SU-DHL-6 (cell line): ENCODE data around the gene MTF1.
A peak's percentile ranks its signal among the peaks of the same experiment; 100 is the strongest.

Experiments
- H2AFZ ChIP-seq: fragments of 200-600 bp; sonication (generic); 2 replicates; pipeline ENCODE4 v1.6.1; 2014; ENCODE audit warnings: low read depth, mild to moderate bottlenecking, moderate library complexity, mixed read lengths, antibody characterized with exemption, low read length; ENCODE audit not compliant: severe bottlenecking
- H3F3A ChIP-seq: fragments of 200-600 bp; shearing (Covaris generic); 2 replicates; pipeline ENCODE4 v1.6.0; 2016; ENCODE audit warnings: antibody characterized with exemption, mild to moderate bottlenecking; ENCODE audit not compliant: insufficient read depth
- H3K27ac ChIP-seq: fragments of 200-600 bp; sonication (generic); 2 replicates; pipeline ENCODE4 v1.5.1; 2016; ENCODE audit warnings: low read depth, mild to moderate bottlenecking, low read length, moderate library complexity, mixed read lengths
- H3K27me3 ChIP-seq: fragments of 200-600 bp; sonication (generic), shearing (Covaris generic); 2 replicates; pipeline ENCODE4 v1.6.0; 2014; ENCODE audit warnings: mild to moderate bottlenecking, low read length
- H3K36me3 ChIP-seq: fragments of 200-600 bp; sonication (generic); 2 replicates; pipeline ENCODE4 v1.6.1; 2014; ENCODE audit warnings: mild to moderate bottlenecking, low read length, mixed read lengths
- H3K4me2 ChIP-seq: fragments of 300-600, 200-600 bp; shearing (Covaris generic), sonication (generic); 2 replicates; pipeline ENCODE4 v1.6.0; 2014; ENCODE audit warnings: low read length, low read depth, mild to moderate bottlenecking; ENCODE audit not compliant: poor library complexity, severe bottlenecking
- H3K4me3 ChIP-seq: fragments of 200-600 bp; sonication (generic); 2 replicates; pipeline ENCODE4 v1.5.1; 2014; ENCODE audit warnings: antibody characterized with exemption, low read length, mild to moderate bottlenecking, mixed read lengths; ENCODE audit not compliant: insufficient read depth, poor library complexity, severe bottlenecking
- H3K79me2 ChIP-seq: fragments of 200-600 bp; sonication (generic); 2 replicates; pipeline ENCODE4 v1.6.1; 2014; ENCODE audit warnings: mild to moderate bottlenecking, low read length, moderate library complexity; ENCODE audit not compliant: insufficient read depth
- H3K9ac ChIP-seq: fragments of 200-600 bp; sonication (generic); 2 replicates; pipeline ENCODE4 v1.7.0; 2014; ENCODE audit warnings: mild to moderate bottlenecking, low read length
- H3K9me2 ChIP-seq: fragments of 200-600 bp; sonication (generic); replicated peaks from 2 replicates; pipeline ENCODE4 v1.6.1; 2014; ENCODE audit warnings: low read length; ENCODE audit not compliant: insufficient read depth
- H3K9me3 ChIP-seq: fragments of 200-600 bp; sonication (generic); 2 replicates; pipeline ENCODE4 v1.6.1; 2014; ENCODE audit warnings: low read length, mixed read lengths; ENCODE audit not compliant: insufficient read depth
- H4K20me1 ChIP-seq: fragments of 200-600 bp; sonication (generic); 2 replicates; pipeline ENCODE4 v1.6.1; 2014; ENCODE audit warnings: low read depth, mild to moderate bottlenecking, antibody characterized with exemption, low read length, moderate library complexity, mixed read lengths
- CTCF ChIP-seq: fragments of 200-600 bp; sonication (generic); IDR thresholded peaks from one replicate; pipeline ENCODE4 v1.5.1; 2017; ENCODE audit warnings: antibody characterized with exemption, mild to moderate bottlenecking, low read length, moderate library complexity; ENCODE audit not compliant: insufficient read depth, poor library complexity, severe bottlenecking
- EZH2phosphoT487 ChIP-seq: fragments of 200-600 bp; sonication (generic), shearing (Covaris generic); conservative IDR thresholded peaks from 2 replicates; pipeline ENCODE4 v1.6.1; 2018; ENCODE audit warnings: mild to moderate bottlenecking, antibody characterized with exemption, low read length, moderate library complexity, mixed read lengths

Gene MTF1

DNA sequence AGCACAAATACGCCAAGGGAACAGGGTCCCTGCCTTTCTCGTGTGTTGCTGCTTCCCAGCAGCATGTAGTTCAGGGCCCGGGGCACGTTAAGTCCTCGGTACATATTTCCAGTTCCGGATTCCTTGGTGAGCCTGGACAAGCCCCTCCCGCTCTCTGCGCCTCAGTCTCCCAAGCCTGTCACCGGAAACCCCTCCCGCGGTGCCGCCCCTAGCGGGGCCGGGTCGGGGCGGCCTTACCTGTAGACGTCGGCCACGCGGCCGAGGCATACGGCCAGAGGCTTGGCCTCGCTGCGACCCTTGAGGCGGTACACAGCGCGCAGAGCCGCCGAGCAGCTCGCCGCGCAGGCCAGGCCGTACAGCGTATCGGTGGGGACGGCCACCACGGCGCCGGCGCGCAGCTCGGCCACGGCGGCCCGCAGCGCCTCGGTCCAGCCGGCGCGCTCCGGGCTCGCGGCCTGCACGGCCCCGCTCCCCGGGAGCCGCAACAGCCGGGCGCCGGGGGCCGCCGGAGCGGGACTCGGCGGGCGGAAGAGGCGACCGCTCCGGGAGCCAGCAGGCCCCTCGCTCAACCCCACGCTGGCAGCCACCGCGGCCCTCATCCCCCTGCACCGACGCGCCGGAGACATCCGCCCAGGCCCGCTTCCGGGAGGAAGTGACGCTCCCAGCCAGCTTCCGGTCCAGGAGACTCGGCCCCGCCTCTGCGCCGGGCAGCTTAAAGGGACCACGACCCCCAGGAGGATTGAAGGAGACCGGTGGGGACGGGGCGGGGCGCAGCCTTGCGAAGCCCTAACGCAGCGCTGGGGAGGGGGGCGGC, 51.6 kb downstream of the MTF1 start, which contains the start of the genes C1orf122 and YRDC:
TSS of gene C1orf122 (plus strand) at position 236 of the 814 bp plus-strand sequence. CDS start 615 bp downstream, outside the sequence.
TSS of gene YRDC (minus strand) at position 654 of the 814 bp plus-strand sequence. CDS start at position 626, 28 bp downstream.
- Histone ChIP-seq H3K4me2 (peak within 1 kb of the TSS; percentile 86), H3K79me2 (peaks cover 26% of the 10 kb centered on the region), H3K9me3 (no peaks in the 10 kb centered on the region), H2AFZ (peak within 1 kb of the TSS; percentile 10), H3K27me3 (no peaks in the 10 kb centered on the region), H3F3A (peaks cover 18% of the 10 kb centered on the region), H3K9me2 (no peaks in the 10 kb centered on the region), H3K36me3 (peaks cover 26% of the 10 kb centered on the region), H3K4me3 (peak within 1 kb of the TSS; percentile 95), H3K27ac (peak within 1 kb of the TSS; percentile 21), H3K9ac (peak within 1 kb of the TSS; percentile 78), H4K20me1 (peaks cover 9% of the 10 kb centered on the region; the same call in 1 of the 2 replicates)
- no peak for TF ChIP-seq CTCF
- no peak for TF ChIP-seq EZH2phosphoT487

DNA sequence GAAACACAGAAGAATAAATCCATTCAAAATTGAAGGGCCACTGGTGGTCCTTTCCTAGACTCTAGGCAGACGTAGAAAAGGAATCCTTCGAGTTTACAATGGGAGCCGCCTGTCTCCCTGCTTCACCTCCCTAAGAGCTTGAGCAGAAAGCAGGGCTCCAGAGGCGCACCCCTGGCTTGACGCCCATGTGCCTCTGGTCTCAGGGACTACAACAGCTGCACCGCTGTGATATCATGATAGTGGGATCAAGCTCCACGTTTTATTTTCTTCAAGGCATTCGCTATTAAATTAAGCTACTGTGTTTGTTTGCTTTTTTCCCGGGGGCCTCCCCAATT, 52.2 kb downstream of the MTF1 start:
- Histone ChIP-seq H3K9me3 (no peaks in the 10 kb centered on the region), H3F3A (peaks cover 22% of the 10 kb centered on the region), H2AFZ (no peak overlapping the region), H3K79me2 (peaks cover 26% of the 10 kb centered on the region), H4K20me1 (peaks cover 9% of the 10 kb centered on the region; the same call in 1 of the 2 replicates), H3K9ac (peak overlapping the region; percentile 78), H3K27ac (peak overlapping the region; percentile 21; the same call in 1 of the 2 replicates), H3K4me3 (peak overlapping the region; percentile 95), H3K4me2 (peak overlapping the region; percentile 83), H3K9me2 (no peaks in the 10 kb centered on the region), H3K36me3 (peaks cover 31% of the 10 kb centered on the region), H3K27me3 (no peaks in the 10 kb centered on the region)
- TF ChIP-seq CTCF (no peak), EZH2phosphoT487 (no peak)

DNA sequence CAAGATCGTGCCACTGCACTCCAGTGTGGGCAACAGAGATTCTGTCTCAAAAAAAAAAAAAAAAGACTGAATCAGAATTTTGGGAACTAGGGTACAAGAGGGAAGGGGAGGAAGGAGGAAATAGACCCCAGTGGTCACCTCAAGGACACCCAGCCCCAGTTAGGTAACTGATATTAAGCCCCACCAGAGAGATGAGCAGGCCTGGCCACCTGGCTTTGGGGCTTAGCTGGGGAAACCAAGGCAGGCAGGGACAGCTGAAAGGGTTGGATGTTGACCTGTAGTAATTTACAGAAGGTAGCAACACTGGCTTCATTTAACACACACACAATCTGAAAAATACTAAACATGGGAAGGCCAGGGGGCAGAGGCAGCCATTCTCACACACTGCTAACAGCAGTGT, 57.0 kb downstream of the MTF1 start:
- H3K27ac ChIP-seq, result no peak overlapping the region
- H4K20me1 ChIP-seq, result peaks cover 9% of the 10 kb centered on the region; the same call in 1 of the 2 replicates
- no peak overlapping the region for H3K4me2 ChIP-seq
- peaks cover 19% of the 10 kb centered on the region for H3F3A ChIP-seq
- H3K79me2 ChIP-seq, result peaks cover 24% of the 10 kb centered on the region
- H3K4me3 ChIP-seq, result no peak overlapping the region
- H3K9ac ChIP-seq, result no peak overlapping the region
- H3K36me3 ChIP-seq, result peaks cover 31% of the 10 kb centered on the region
- no peaks in the 10 kb centered on the region for H3K27me3 ChIP-seq
- H3K9me2 ChIP-seq, result no peaks in the 10 kb centered on the region
- H3K9me3 ChIP-seq, result no peaks in the 10 kb centered on the region
- H2AFZ ChIP-seq, result no peak overlapping the region
- TF ChIP-seq EZH2phosphoT487, result no peak
- TF ChIP-seq CTCF, result no peak
